Liver (tissue), 9 donors: ENCODE data around the gene ZFP69B. TPM values are rescaled to one million over a fixed set of nuclear protein-coding genes. Genes with fewer than 3 reads are reported as not detected.

Experiments
- DNase-seq: peaks from one replicate; pipeline ENCODE4 v3.0.0-alpha.2; 2017; ENCODE audit warnings: low spot score
- H3K27ac ChIP-seq, 2 donors: one replicate each; pipeline ENCODE4 v1.7.0; 2013; ENCODE audit warnings: inconsistent platforms in 2 of 2, low read length in 2 of 2, control low read depth in 1 of 2, low read depth in 1 of 2, mild to moderate bottlenecking in 1 of 2
- H3K27me3 ChIP-seq, 4 donors: one replicate each; pipeline versions ENCODE4 v1.6.1 to v1.7.0; 2013; ENCODE audit warnings: low read length in 3 of 4, inconsistent platforms in 1 of 4, mild to moderate bottlenecking in 1 of 4, moderate library complexity in 1 of 4; ENCODE audit not compliant: control insufficient read depth in 4 of 4, insufficient read depth in 4 of 4
- H3K36me3 ChIP-seq, 4 donors: one replicate each; pipeline versions ENCODE4 v1.6.1 to v1.7.0; 2013; ENCODE audit warnings: low read length in 3 of 4, mild to moderate bottlenecking in 3 of 4, low read depth in 1 of 4, moderate library complexity in 1 of 4; ENCODE audit not compliant: control insufficient read depth in 4 of 4, insufficient read depth in 3 of 4
- H3K4me1 ChIP-seq, 4 donors: one replicate each; pipeline versions ENCODE4 v1.6.1 to v1.7.0; 2013; ENCODE audit warnings: low read length in 3 of 4, mild to moderate bottlenecking in 3 of 4, moderate library complexity in 1 of 4; ENCODE audit not compliant: control insufficient read depth in 4 of 4, insufficient read depth in 4 of 4
- H3K4me3 ChIP-seq, 3 donors: one replicate each; pipeline versions ENCODE4 v1.6.1 to v1.7.0; 2013; ENCODE audit warnings: low read length in 3 of 3, control low read depth in 1 of 3, low read depth in 1 of 3, mild to moderate bottlenecking in 1 of 3
- H3K9ac ChIP-seq, 2 donors: one replicate each; pipeline ENCODE4 v1.7.0; 2013; ENCODE audit warnings: low read length in 2 of 2, mild to moderate bottlenecking in 2 of 2, moderate library complexity in 2 of 2, control low read depth in 1 of 2, low read depth in 1 of 2
- H3K9me3 ChIP-seq, 4 donors: one replicate each; pipeline versions ENCODE4 v1.6.1 to v1.7.0; 2013; ENCODE audit warnings: low read length in 3 of 4; ENCODE audit not compliant: control insufficient read depth in 4 of 4
- ATF3 ChIP-seq: IDR thresholded peaks from 2 replicates; pipeline ENCODE4 v1.6.1; 2016; ENCODE audit warnings: antibody characterized with exemption
- CTCF ChIP-seq: fragments of 150-350 bp; IDR thresholded peaks from 2 replicates; pipeline ENCODE4 v1.5.1; 2017; ENCODE audit warnings: improper control_type of control experiment, low read depth, low read length; ENCODE audit not compliant: missing input control
- EGR1 ChIP-seq, 2 donors: IDR thresholded peaks; 2 replicates each; pipeline ENCODE4 v1.6.1; 2016 to 2018; ENCODE audit warnings: antibody characterized with exemption in 2 of 2, low read depth in 2 of 2
- FOXA1 ChIP-seq: IDR thresholded peaks from 2 replicates; pipeline ENCODE4 v1.6.1; 2016; ENCODE audit warnings: antibody characterized with exemption
- FOXA2 ChIP-seq: IDR thresholded peaks from 2 replicates; pipeline ENCODE4 v1.6.1; 2016; ENCODE audit warnings: antibody characterized with exemption
- HNF4A ChIP-seq, 2 donors: conservative IDR thresholded peaks; 2 replicates each; pipeline ENCODE4 v1.6.1; 2016; ENCODE audit warnings: antibody characterized with exemption in 2 of 2, mild to moderate bottlenecking in 2 of 2
- HNF4G ChIP-seq: IDR thresholded peaks from 2 replicates; pipeline ENCODE4 v1.6.1; 2016; ENCODE audit warnings: antibody characterized with exemption
- JUND ChIP-seq, 2 donors: IDR thresholded peaks; 2 replicates each; pipeline ENCODE4 v1.6.1; 2016; ENCODE audit warnings: antibody characterized with exemption in 2 of 2
- MAX ChIP-seq: IDR thresholded peaks from 2 replicates; pipeline ENCODE4 v1.6.1; 2016; ENCODE audit warnings: antibody characterized with exemption
- NR2F2 ChIP-seq: IDR thresholded peaks from 2 replicates; pipeline ENCODE4 v1.6.1; 2016; ENCODE audit warnings: antibody characterized with exemption
- RAD21 ChIP-seq, 2 donors: IDR thresholded peaks; 2 replicates each; pipeline ENCODE4 v1.6.1; 2016; ENCODE audit warnings: antibody characterized with exemption in 2 of 2, mild to moderate bottlenecking in 2 of 2
- REST ChIP-seq: IDR thresholded peaks from 2 replicates; pipeline ENCODE4 v1.6.1; 2016; ENCODE audit warnings: antibody characterized with exemption, mild to moderate bottlenecking
- RXRA ChIP-seq, 2 donors: IDR thresholded peaks; 2 replicates each; pipeline ENCODE4 v1.6.1; 2017 to 2018; ENCODE audit warnings: antibody characterized with exemption in 2 of 2, mild to moderate bottlenecking in 1 of 2
- SP1 ChIP-seq: IDR thresholded peaks from 2 replicates; pipeline ENCODE4 v1.6.1; 2018; ENCODE audit warnings: antibody characterized with exemption, mild to moderate bottlenecking
- TAF1 ChIP-seq: conservative IDR thresholded peaks from 2 replicates; pipeline ENCODE4 v1.6.1; 2016; ENCODE audit warnings: antibody characterized with exemption, mild to moderate bottlenecking
- YY1 ChIP-seq: IDR thresholded peaks from 2 replicates; pipeline ENCODE4 v1.6.1; 2016; ENCODE audit warnings: antibody characterized with exemption, mild to moderate bottlenecking
- ZBTB33 ChIP-seq: IDR thresholded peaks from 2 replicates; pipeline ENCODE4 v1.6.1; 2016; ENCODE audit warnings: antibody characterized with exemption
- WGBS: extraction: QIAGEN DNeasy Blood & Tissue Kit; methylation state at CpG from one replicate; pipeline ENCODE4 v1.1.7; 2013; 5-methylcytosine and 5-hydroxymethylcytosine counted together
- polyA plus RNA-seq, 2 donors: library from polyadenylated mRNA; stranded (reverse) in 1 of 2; unstranded in 1 of 2; fragments of 200-250 nt in 1 of 2; fragments of >200 nt in 1 of 2; fragmentation: Nextera tagmentation in 1 of 2; extraction: Ambion mirVana in 1 of 2; gene quantifications; one replicate each; pipeline versions ENCODE4 v1.2.1 to v1.2.3, GENCODE V29; 2013 to 2015
- total RNA-seq, 2 donors: library from RNA; depleted of rRNA; stranded (reverse); fragments of >200 nt; gene quantifications; one replicate each; pipeline ENCODE4 v1.2.3, GENCODE V29; 2014
- donor health status: healthy.
- donor health status: healthy.
- donor health status: healthy.
- donor health status: healthy.
- donor health status: healthy.

ZFP69B gene
- total and polyA plus RNA-seq, 4 donors = 0.19 to 0.92 (median 0.62) TPM

GRCh38 chr1:40404670-40405462 is 45.4 kb upstream of the ZFP69B start:
- TF ChIP-seq HNF4G (no peak), RXRA (IDR thresholded peaks at IDR 0.05) (peak in 1 of 2 donors; percentile 11), CTCF (peak; percentile 91), FOXA2 (peak; percentile 28), HNF4A (conservative IDR thresholded peaks at IDR 0.05) (no peak), RAD21 (IDR thresholded peaks at IDR 0.05) (peak; percentile 95), EGR1 (IDR thresholded peaks at IDR 0.05; ENCODE audit: low read depth in 2 of 2) (no peak), YY1 (peak; percentile 42)
- Histone ChIP-seq H3K27me3 (no peaks in the 10 kb centered on the region), H3K4me3 (no peak overlapping the region), H3K36me3 (peaks cover 3 to 15% (median 11%) of the 10 kb centered on the region in 4 donors), H3K9me3 (no peaks in the 10 kb centered on the region), H3K9ac (peak overlapping the region in 1 of 2 donors; percentile 78), H3K27ac (no peak overlapping the region), H3K4me1 (peaks cover 4 to 15% (median 12%) of the 10 kb centered on the region in 4 donors)
- no peak for DNase-seq
- 49% methylated on average over 11 of the region's 11 CpGs for WGBS

- DNase-seq = no peak
- Histone ChIP-seq H3K4me3 (no peak overlapping the region), H3K27me3 (no peaks in the 10 kb centered on the region), H3K9ac (no peak overlapping the region), H3K4me1 (peaks cover 0 to 12% (median 9%) of the 10 kb centered on the region in 4 donors), H3K36me3 (peaks cover 5 to 23% (median 15%) of the 10 kb centered on the region in 4 donors), H3K9me3 (no peaks in the 10 kb centered on the region), H3K27ac (no peak overlapping the region)
- WGBS = 77% methylated on average over 4 of the region's 4 CpGs
- TF ChIP-seq RAD21 (IDR thresholded peaks at IDR 0.05) = no peak
These were observed 44.5 kb upstream of the ZFP69B start for GRCh38 chr1:40405812-40406211.

GRCh38 chr1:40407453-40407852 is 42.8 kb upstream of the ZFP69B start:
- no peak overlapping the region for H3K27ac ChIP-seq
- no peaks in the 10 kb centered on the region for H3K9me3 ChIP-seq
- DNase-seq = no peak
- no peak for TF ChIP-seq NR2F2
- TF ChIP-seq RAD21 (IDR thresholded peaks at IDR 0.05) = no peak
- TF ChIP-seq HNF4A (conservative IDR thresholded peaks at IDR 0.05) = no peak
- TF ChIP-seq RXRA (IDR thresholded peaks at IDR 0.05) = no peak
- TF ChIP-seq YY1 = no peak
- no peak for TF ChIP-seq ZBTB33
- TF ChIP-seq FOXA2 = no peak
- TF ChIP-seq JUND (IDR thresholded peaks at IDR 0.05) = no peak
- TF ChIP-seq FOXA1 = no peak
- TF ChIP-seq CTCF = no peak
- TF ChIP-seq SP1 = no peak
- no peak for TF ChIP-seq MAX
- no peak for TF ChIP-seq TAF1
- TF ChIP-seq REST = no peak
- TF ChIP-seq ATF3 = no peak
- TF ChIP-seq EGR1 (IDR thresholded peaks at IDR 0.05; ENCODE audit: low read depth in 2 of 2) = no peak
- H3K9ac ChIP-seq = no peak overlapping the region
- H3K4me3 ChIP-seq = no peak overlapping the region
- H3K4me1 ChIP-seq = peaks cover 0 to 12% (median 9%) of the 10 kb centered on the region in 4 donors
- H3K27me3 ChIP-seq = no peaks in the 10 kb centered on the region
- peaks cover 5 to 23% (median 17%) of the 10 kb centered on the region in 4 donors for H3K36me3 ChIP-seq
